PC-3 (cell line): Measurements from ENCODE around the gene NDUFA13. TPM values are rescaled to one million over a fixed set of nuclear protein-coding genes. Genes with fewer than 3 reads are reported as not detected.

Source experiments
- ATAC-seq: fragments of 200-7000 bp; cut with Tn5 transposase; 2 replicates; pipeline ENCODE4 v1.9.1; 2020; ENCODE audit warnings: mild to moderate bottlenecking, moderate library complexity
- BruUV-seq: library from RNA; stranded (reverse); fragments of 400-500 nt; replicated peaks from 2 replicates; lab custom pipeline; 2021; lab: Mats Ljungman, UMichigan
- CTCF ChIA-PET: fragments of 300-600 bp; sonication (Branson Sonifier 250); formaldehyde crosslinking; loops from one replicate; lab custom pipeline; 2022; ENCODE audit warnings: antibody characterized with exemption; lab: Charles Lee
- POLR2A ChIA-PET: fragments of 300-600 bp; sonication (Branson Sonifier 250); formaldehyde crosslinking; loops from one replicate; lab custom pipeline; 2022; ENCODE audit warnings: antibody characterized with exemption; ENCODE audit not compliant: unreplicated experiment; lab: Charles Lee
- DNase-seq: peaks from one replicate; pipeline ENCODE4 v3.0.0-alpha.2; 2015
- H2AFZ ChIP-seq: fragments of 300-600 bp; sonication (generic); 2 replicates; pipeline ENCODE4 v1.6.0; 2016; ENCODE audit warnings: antibody characterized with exemption, low read length
- H3F3A ChIP-seq: fragments of 300-600 bp; sonication (generic); one replicate; pipeline ENCODE4 v1.6.0; 2017; ENCODE audit warnings: antibody characterized with exemption, low read length, control low read depth, mild to moderate bottlenecking; ENCODE audit not compliant: unreplicated experiment
- H3K27ac ChIP-seq: fragments of 300-600 bp; sonication (generic); 2 replicates; pipeline ENCODE4 v1.5.1; 2016; ENCODE audit warnings: mild to moderate bottlenecking, low read length
- H3K27me3 ChIP-seq: fragments of 300-600 bp; sonication (generic); 2 replicates; pipeline ENCODE4 v1.6.1; 2016; ENCODE audit warnings: low read length, mixed read lengths
- H3K36me3 ChIP-seq: fragments of 300-600 bp; sonication (generic); 2 replicates; pipeline ENCODE4 v1.6.1; 2016; ENCODE audit warnings: low read depth, mixed run types, low read length, mixed read lengths
- H3K4me1 ChIP-seq: fragments of 300-600 bp; sonication (generic); 2 replicates; pipeline ENCODE4 v1.5.1; 2016; ENCODE audit warnings: low read length; ENCODE audit not compliant: insufficient read depth
- H3K4me2 ChIP-seq: fragments of 300-600 bp; sonication (generic); 2 replicates; pipeline ENCODE4 v1.6.0; 2016; ENCODE audit warnings: low read length
- H3K4me3 ChIP-seq: fragments of 300-600 bp; sonication (generic); 2 replicates; pipeline ENCODE4 v1.5.1; 2016; ENCODE audit warnings: mild to moderate bottlenecking, low read length, mixed read lengths
- H3K79me2 ChIP-seq: fragments of 300-600 bp; sonication (generic); 2 replicates; pipeline ENCODE4 v1.6.1; 2017; ENCODE audit warnings: low read length, mixed read lengths
- H3K9ac ChIP-seq: fragments of 300-600 bp; sonication (generic); 2 replicates; pipeline ENCODE4 v1.6.0; 2016; ENCODE audit warnings: mild to moderate bottlenecking, low read length
- H3K9me2 ChIP-seq: fragments of 300-600 bp; sonication (generic); replicated peaks from 2 replicates; pipeline ENCODE4 v1.6.1; 2016; ENCODE audit warnings: mixed run types, low read length, mixed read lengths
- H3K9me3 ChIP-seq: fragments of 300-600 bp; sonication (generic); 2 replicates; pipeline ENCODE4 v1.6.1; 2016; ENCODE audit warnings: low read length, mixed read lengths
- H4K20me1 ChIP-seq: fragments of 300-600 bp; sonication (generic); 2 replicates; pipeline ENCODE4 v1.6.1; 2016; ENCODE audit warnings: low read length, mixed read lengths
- EZH2 ChIP-seq: fragments of 300-600 bp; sonication (generic); IDR thresholded peaks from one replicate; pipeline ENCODE4 v1.6.1; 2017; ENCODE audit warnings: antibody characterized with exemption, mild to moderate bottlenecking, low read length; ENCODE audit not compliant: unreplicated experiment
- EZH2phosphoT487 ChIP-seq: fragments of 300-600 bp; sonication (generic); IDR thresholded peaks from 2 replicates; pipeline ENCODE4 v1.6.1; 2018; ENCODE audit warnings: mild to moderate bottlenecking, antibody characterized with exemption, low read length, borderline replicate concordance
- intact Hi-C: fragments of 100-400 bp; cut with micrococcal nuclease; formaldehyde crosslinking; loops from 2 replicates; pipeline ENCODE4 v1.9.0; 2023
- total RNA-seq: library from RNA; depleted of rRNA; stranded (reverse); fragments of >200 nt; gene quantifications from 2 replicates; pipeline ENCODE4 v1.2.3, GENCODE V29; 2014; rRNA removed
- TF ChIP-seq, protein P1 (sequence below): fragments of 300-600 bp; sonication (generic); conservative IDR thresholded peaks from 2 replicates; pipeline ENCODE4 v1.5.1; 2017; ENCODE audit warnings: antibody characterized with exemption, low read depth, mild to moderate bottlenecking, low read length

NDUFA13 gene
- total RNA-seq, 1 experiment from 2014 or later = 481 TPM

DNA sequence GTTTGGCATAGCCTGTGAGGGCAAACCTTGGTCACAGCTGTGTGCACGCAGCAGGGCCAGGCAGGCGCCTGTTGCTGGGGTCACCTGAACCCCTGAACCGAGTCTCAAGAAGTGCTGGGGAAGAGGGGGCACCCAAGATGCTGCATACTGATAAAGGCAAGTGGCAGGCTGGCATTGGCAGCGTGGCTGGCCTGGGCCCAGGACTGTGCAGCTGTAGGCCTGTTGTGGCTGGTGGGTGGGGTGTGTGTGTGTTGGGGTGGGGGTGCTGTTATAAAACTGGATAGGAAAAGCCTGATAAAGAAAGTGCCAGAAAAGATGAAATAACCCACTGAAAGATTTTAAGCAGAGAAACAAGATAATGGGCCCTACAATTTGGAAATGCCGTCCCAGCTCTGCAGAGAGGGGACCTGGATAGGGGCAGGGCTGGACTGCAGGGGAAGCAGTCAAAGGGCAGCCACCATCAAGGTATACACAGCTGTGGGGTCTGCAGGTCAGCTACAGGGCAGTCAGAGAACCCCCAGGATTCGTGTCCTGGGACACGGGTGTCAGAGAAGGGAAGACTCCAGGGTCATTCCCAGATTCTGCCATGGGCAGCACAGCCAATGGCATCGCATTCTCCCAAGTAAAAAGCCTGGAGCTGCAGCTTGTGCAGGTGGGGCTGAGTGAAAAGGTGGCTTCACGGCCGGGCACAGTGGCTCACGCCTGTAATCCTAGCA lies 55.2 kb downstream of the NDUFA13 start:
- H3K4me1 ChIP-seq = no peaks in the 10 kb centered on the region
- no peaks in the 10 kb centered on the region for H4K20me1 ChIP-seq
- H3K27me3 ChIP-seq = no peaks in the 10 kb centered on the region
- TF ChIP-seq EZH2phosphoT487 (no peak), EZH2 (no peak)
- TF ChIP-seq, protein P1, sequence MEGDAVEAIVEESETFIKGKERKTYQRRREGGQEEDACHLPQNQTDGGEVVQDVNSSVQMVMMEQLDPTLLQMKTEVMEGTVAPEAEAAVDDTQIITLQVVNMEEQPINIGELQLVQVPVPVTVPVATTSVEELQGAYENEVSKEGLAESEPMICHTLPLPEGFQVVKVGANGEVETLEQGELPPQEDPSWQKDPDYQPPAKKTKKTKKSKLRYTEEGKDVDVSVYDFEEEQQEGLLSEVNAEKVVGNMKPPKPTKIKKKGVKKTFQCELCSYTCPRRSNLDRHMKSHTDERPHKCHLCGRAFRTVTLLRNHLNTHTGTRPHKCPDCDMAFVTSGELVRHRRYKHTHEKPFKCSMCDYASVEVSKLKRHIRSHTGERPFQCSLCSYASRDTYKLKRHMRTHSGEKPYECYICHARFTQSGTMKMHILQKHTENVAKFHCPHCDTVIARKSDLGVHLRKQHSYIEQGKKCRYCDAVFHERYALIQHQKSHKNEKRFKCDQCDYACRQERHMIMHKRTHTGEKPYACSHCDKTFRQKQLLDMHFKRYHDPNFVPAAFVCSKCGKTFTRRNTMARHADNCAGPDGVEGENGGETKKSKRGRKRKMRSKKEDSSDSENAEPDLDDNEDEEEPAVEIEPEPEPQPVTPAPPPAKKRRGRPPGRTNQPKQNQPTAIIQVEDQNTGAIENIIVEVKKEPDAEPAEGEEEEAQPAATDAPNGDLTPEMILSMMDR = no peak
- no peak overlapping the region for H3K9ac ChIP-seq
- H3K9me2 ChIP-seq = no peaks in the 10 kb centered on the region
- ChIA-PET POLR2A (no interaction called here), CTCF (no interaction called here)
- BruUV-seq = no TSS peak
- intact Hi-C loops = no loop called here
- no peak overlapping the region for H3K27ac ChIP-seq
- H3K4me3 ChIP-seq = no peak overlapping the region
- H3K9me3 ChIP-seq = no peaks in the 10 kb centered on the region
- H3K79me2 ChIP-seq = no peaks in the 10 kb centered on the region
- ATAC-seq (no peak), DNase-seq (no peak)
- H3K36me3 ChIP-seq = peaks cover 3% of the 10 kb centered on the region; the same call in 1 of the 2 replicates
- H2AFZ ChIP-seq = no peak overlapping the region
- no peak overlapping the region for H3K4me2 ChIP-seq
- H3F3A ChIP-seq = no peaks in the 10 kb centered on the region

DNA sequence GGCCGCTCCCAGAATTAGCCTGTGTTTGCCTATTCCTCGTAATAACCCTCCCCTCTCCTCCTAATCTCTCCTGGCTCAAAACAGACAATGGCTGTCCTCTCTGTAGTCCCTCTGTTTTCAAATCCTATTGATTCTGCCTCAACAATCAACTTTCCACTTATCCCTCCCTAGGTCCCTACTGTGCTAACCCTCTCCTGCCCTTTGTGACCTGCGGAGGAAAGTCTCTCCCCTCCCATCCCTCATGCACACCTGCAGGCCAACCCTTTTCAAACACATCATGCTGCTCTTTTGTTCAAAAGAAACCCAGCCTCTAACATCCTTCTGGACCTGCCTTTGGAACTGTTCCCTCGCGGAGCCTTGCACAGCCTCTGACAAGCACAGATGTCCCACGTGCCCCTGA lies 59.4 kb downstream of the NDUFA13 start:
- no peak for ATAC-seq
- no peak overlapping the region for H3K9ac ChIP-seq
- ChIA-PET CTCF (no interaction called here), POLR2A (no interaction called here)
- TF ChIP-seq EZH2 (no peak), EZH2phosphoT487 (no peak)
- TF ChIP-seq, protein P1 = no peak
- H2AFZ ChIP-seq = no peak overlapping the region
- intact Hi-C loops = no loop called here
- H3K9me2 ChIP-seq = no peaks in the 10 kb centered on the region
- no peak overlapping the region for H3K4me2 ChIP-seq
- no peaks in the 10 kb centered on the region for H3F3A ChIP-seq
- no peak overlapping the region for H3K27ac ChIP-seq
- no peaks in the 10 kb centered on the region; the same call in 1 of the 2 replicates for H3K4me1 ChIP-seq
- DNase-seq = no peak
- H4K20me1 ChIP-seq = no peaks in the 10 kb centered on the region
- BruUV-seq = no TSS peak
- no peaks in the 10 kb centered on the region for H3K9me3 ChIP-seq
- no peaks in the 10 kb centered on the region for H3K36me3 ChIP-seq
- no peak overlapping the region for H3K4me3 ChIP-seq
- no peaks in the 10 kb centered on the region for H3K27me3 ChIP-seq
- no peaks in the 10 kb centered on the region for H3K79me2 ChIP-seq

Other genes starting within 250 kb of the NDUFA13 start
- gene TM6SF2, start 242.9 kb upstream of the NDUFA13 start, total RNA-seq = not detected in 2 replicates
- 42.1 and 44.0 TPM in 2 replicates for gene SUGP1, start 195.7 kb upstream of the NDUFA13 start, total RNA-seq
- gene MAU2, start 195.4 kb upstream of the NDUFA13 start, total RNA-seq = 32.6 and 44.2 TPM in 2 replicates
- gene GATAD2A, start 110.5 kb upstream of the NDUFA13 start, total RNA-seq = 104 and 143 TPM in 2 replicates
- 4.5 and 4.9 TPM in 2 replicates for gene TSSK6, start 677 bp upstream of the NDUFA13 start, total RNA-seq
- 6.5 and 8.1 TPM in 2 replicates for gene YJEFN3, start 12.7 kb downstream of the NDUFA13 start, total RNA-seq
- 2.0 and 2.5 TPM in 2 replicates for gene CILP2, start 22.0 kb downstream of the NDUFA13 start, total RNA-seq
- gene PBX4, start 102.5 kb downstream of the NDUFA13 start, total RNA-seq = 6.9 TPM in 2 replicates
- gene LPAR2, start 112.0 kb downstream of the NDUFA13 start, total RNA-seq = 26.6 and 31.0 TPM in 2 replicates
- gene GMIP, start 127.4 kb downstream of the NDUFA13 start, total RNA-seq = 6.3 and 11.1 TPM in 2 replicates
- 48.5 and 58.2 TPM in 2 replicates for gene ATP13A1, start 147.5 kb downstream of the NDUFA13 start, total RNA-seq
- 11.0 and 11.3 TPM in 2 replicates for gene ZNF101, start 152.6 kb downstream of the NDUFA13 start, total RNA-seq
- gene ZNF14, start 216.9 kb downstream of the NDUFA13 start, total RNA-seq = 2.4 and 3.0 TPM in 2 replicates